ENCODE results near the gene SPOCD1. TPM values are rescaled to one million over a fixed set of nuclear protein-coding genes. Genes with fewer than 3 reads are reported as not detected.

SPOCD1 gene
- total RNA-seq, 2 donors from 2014 or later: 2.0 to 3.1 TPM

DNA sequence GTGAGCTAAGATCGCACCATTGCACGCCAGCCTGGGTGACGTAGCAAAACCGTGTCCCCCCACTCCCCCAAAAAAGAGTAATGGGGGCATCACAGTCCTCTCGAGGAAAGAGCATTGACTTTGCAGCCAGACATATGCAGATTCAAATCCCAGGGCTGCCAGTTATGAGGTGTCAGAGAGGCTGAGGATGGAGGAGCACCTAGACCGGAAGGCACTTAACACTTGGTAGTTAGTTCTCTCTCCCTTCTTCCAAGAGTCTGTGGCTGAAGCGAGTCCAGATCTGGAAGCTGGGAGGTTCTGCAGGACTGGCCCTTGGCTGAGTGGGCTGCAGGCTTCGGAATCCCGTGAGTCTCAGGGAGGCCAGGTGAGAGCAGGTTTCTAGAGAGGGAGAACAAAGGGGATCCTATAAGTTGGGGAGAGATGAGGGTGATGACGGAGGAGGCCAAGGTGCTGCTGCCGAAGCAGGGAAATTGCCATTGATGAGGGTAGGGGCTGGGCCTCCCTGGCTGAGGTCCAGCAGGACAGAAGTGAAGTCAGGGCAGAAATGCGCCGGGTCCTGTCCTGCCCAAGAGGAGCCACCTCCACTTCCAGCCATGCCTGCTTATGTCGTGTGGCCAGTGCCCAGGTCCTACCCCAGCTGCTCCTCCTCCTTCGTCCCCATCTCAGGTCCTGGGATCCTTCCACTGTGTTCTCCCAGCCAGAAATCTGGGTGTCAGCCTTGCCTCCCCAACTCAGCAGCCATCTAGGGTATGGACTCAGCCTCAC is 13.3 kb upstream of the SPOCD1 start:
- H3K27ac ChIP-seq (ENCODE audit: low read depth, low read length): no peak overlapping the region
- no peaks in the 10 kb centered on the region for H3K36me3 ChIP-seq (ENCODE audit: control insufficient read depth, insufficient read depth, low read length)
- Mint-ChIP-seq H3K9me3 (no peaks in the 10 kb centered on the region), H3K4me3 (no peak overlapping the region), H3K36me3 (ENCODE audit: low read depth) (no peaks in the 10 kb centered on the region), H3K27me3 (ENCODE audit: insufficient read depth) (peaks cover 2% of the 10 kb centered on the region), H3K27ac (no peak overlapping the region), H3K4me1 (peaks cover 5% of the 10 kb centered on the region)
- no peak for DNase-seq
- no peaks in the 10 kb centered on the region for H3K9me3 ChIP-seq (ENCODE audit: control insufficient read depth, low read length)
- no peak overlapping the region for H3K4me3 ChIP-seq (ENCODE audit: low read length)
- TF ChIP-seq, protein P1, sequence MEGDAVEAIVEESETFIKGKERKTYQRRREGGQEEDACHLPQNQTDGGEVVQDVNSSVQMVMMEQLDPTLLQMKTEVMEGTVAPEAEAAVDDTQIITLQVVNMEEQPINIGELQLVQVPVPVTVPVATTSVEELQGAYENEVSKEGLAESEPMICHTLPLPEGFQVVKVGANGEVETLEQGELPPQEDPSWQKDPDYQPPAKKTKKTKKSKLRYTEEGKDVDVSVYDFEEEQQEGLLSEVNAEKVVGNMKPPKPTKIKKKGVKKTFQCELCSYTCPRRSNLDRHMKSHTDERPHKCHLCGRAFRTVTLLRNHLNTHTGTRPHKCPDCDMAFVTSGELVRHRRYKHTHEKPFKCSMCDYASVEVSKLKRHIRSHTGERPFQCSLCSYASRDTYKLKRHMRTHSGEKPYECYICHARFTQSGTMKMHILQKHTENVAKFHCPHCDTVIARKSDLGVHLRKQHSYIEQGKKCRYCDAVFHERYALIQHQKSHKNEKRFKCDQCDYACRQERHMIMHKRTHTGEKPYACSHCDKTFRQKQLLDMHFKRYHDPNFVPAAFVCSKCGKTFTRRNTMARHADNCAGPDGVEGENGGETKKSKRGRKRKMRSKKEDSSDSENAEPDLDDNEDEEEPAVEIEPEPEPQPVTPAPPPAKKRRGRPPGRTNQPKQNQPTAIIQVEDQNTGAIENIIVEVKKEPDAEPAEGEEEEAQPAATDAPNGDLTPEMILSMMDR (conservative IDR thresholded peaks at IDR 0.05): no peak
- H3K9ac ChIP-seq (ENCODE audit: extremely low read depth, low read length, poor library complexity, severe bottlenecking): no peak overlapping the region
- H3K27me3 ChIP-seq (ENCODE audit: control insufficient read depth, insufficient read depth, low read length, poor library complexity, severe bottlenecking): no peaks in the 10 kb centered on the region
- 90 to 94% methylated on average over 9 to 15 of the region's 15 CpGs for WGBS, 2 experiments (ENCODE audit: insufficient coverage in 1 of 2, insufficient read length in 1 of 2)
- H3K4me1 ChIP-seq (ENCODE audit: control insufficient read depth, insufficient read depth, low read length): no peaks in the 10 kb centered on the region

DNA sequence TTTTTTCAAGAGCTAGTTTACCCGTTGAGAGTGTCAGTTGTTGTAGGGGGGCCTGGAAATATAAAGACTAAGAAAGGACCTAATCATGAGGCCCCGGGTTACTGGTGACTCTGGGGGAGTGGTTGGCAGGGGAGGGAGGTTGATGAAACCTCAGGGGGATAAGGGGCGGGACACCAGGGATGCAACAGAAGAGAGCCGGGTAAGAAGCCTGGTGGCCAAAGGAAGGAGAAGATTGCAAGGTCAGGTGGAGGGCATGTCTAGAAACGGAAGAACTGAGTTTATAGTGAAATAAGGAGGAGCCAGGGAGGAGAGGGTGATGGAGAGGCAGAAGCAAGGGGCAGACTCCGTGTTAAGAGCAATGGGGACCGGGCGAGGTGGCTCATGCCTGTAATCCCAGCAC is 12.5 kb upstream of the SPOCD1 start:
- H3K4me1 Mint-ChIP-seq: peaks cover 5% of the 10 kb centered on the region
- Histone ChIP-seq H3K27ac (ENCODE audit: low read depth, low read length) (no peak overlapping the region), H3K27me3 (ENCODE audit: control insufficient read depth, insufficient read depth, low read length, poor library complexity, severe bottlenecking) (no peaks in the 10 kb centered on the region), H3K36me3 (ENCODE audit: control insufficient read depth, insufficient read depth, low read length) (no peaks in the 10 kb centered on the region), H3K4me1 (ENCODE audit: control insufficient read depth, insufficient read depth, low read length) (no peaks in the 10 kb centered on the region), H3K9ac (ENCODE audit: extremely low read depth, low read length, poor library complexity, severe bottlenecking) (no peak overlapping the region), H3K9me3 (ENCODE audit: control insufficient read depth, low read length) (no peaks in the 10 kb centered on the region), H3K4me3 (ENCODE audit: low read length) (no peak overlapping the region)
- TF ChIP-seq, protein P1 (conservative IDR thresholded peaks at IDR 0.05): no peak
- no peaks in the 10 kb centered on the region for H3K36me3 Mint-ChIP-seq (ENCODE audit: low read depth)
- DNase-seq: no peak
- H3K4me3 Mint-ChIP-seq: no peak overlapping the region
- no peak overlapping the region for H3K27ac Mint-ChIP-seq
- H3K9me3 Mint-ChIP-seq: no peaks in the 10 kb centered on the region
- WGBS, 2 experiments (ENCODE audit: insufficient coverage in 1 of 2, insufficient read length in 1 of 2): 83 to 87% methylated on average over 7 to 8 of the region's 8 CpGs
- peaks cover 2% of the 10 kb centered on the region for H3K27me3 Mint-ChIP-seq (ENCODE audit: insufficient read depth)

DNA sequence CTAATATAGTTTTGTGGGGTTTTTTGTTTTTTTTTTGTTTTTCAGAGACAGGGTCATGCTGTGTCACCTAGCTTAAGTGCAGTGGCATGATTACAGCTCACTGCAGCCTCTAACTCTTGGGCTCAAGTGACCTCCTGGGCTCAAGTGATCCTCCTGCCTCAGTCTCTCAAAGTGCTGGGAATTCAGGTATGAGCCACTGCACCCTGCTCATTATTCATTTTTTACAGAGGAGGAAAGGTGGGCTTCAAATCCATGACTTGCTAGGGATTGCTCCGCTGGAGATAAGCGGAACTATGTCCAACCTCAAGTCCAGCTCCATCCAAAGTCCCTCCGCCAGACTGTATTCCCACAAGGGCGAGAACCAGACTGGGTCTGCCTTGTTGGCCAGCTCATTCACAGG is 8.0 kb upstream of the SPOCD1 start:
- no peaks in the 10 kb centered on the region for H3K9me3 ChIP-seq (ENCODE audit: control insufficient read depth, low read length)
- TF ChIP-seq, protein P1 (conservative IDR thresholded peaks at IDR 0.05): no peak

More for the DNA sequence above, 8.0 kb upstream of the SPOCD1 start:
- Mint-ChIP-seq H3K9me3 (no peaks in the 10 kb centered on the region), H3K27ac (no peak overlapping the region), H3K36me3 (ENCODE audit: low read depth) (no peaks in the 10 kb centered on the region), H3K27me3 (ENCODE audit: insufficient read depth) (no peaks in the 10 kb centered on the region), H3K4me1 (peaks cover 5% of the 10 kb centered on the region), H3K4me3 (no peak overlapping the region)
- no peak overlapping the region for H3K27ac ChIP-seq (ENCODE audit: low read depth, low read length)
- no peak overlapping the region for H3K9ac ChIP-seq (ENCODE audit: extremely low read depth, low read length, poor library complexity, severe bottlenecking)
- no peaks in the 10 kb centered on the region for H3K4me1 ChIP-seq (ENCODE audit: control insufficient read depth, insufficient read depth, low read length)
- no peaks in the 10 kb centered on the region for H3K27me3 ChIP-seq (ENCODE audit: control insufficient read depth, insufficient read depth, low read length, poor library complexity, severe bottlenecking)
- H3K36me3 ChIP-seq (ENCODE audit: control insufficient read depth, insufficient read depth, low read length): no peaks in the 10 kb centered on the region
- 95 to 97% methylated on average over 4 of the region's 4 CpGs for WGBS, 2 experiments (ENCODE audit: insufficient coverage in 1 of 2, insufficient read length in 1 of 2)
- no peak overlapping the region for H3K4me3 ChIP-seq (ENCODE audit: low read length)
- no peak for DNase-seq
